ENCODE measurements around the gene SSUH2. TPM values are rescaled to one million over a fixed set of nuclear protein-coding genes. Genes with fewer than 3 reads are reported as not detected.
A peak's percentile ranks its signal among the peaks of the same experiment; 100 is the strongest.

SSUH2 gene
- total RNA-seq, 1 donor from 2014 or later, result 0.57 TPM

DNA sequence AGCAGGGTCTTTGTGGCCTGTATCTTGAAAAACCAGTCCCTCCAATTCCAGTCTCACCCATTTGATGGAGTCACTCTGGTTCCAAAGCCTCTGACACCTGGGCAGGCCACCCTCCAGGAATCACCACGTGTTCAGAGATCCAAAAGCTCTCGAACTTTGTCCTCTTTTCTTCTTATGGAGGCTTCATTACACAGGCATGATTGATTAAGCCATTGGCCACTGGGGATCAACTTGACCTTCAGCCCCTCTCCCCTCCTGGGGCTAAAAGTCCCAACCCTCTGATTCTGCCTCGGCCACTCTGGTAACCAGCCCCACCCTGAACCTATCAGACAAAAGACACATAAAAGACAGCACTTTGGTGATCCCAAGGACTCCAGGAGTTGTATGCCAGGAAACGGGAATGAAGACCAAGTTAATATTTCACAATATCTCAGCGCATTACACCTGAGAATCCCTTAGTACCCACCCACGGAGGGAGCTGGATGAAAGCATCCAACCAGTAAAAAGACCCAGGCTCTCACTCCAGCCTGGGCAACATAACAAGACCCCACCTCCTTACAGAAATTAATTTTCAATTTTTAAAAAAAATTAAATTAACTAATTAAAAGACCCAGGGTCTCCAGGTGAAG is 23.0 kb upstream of the SSUH2 start:
- DNase-seq (ENCODE audit: low spot score, unreplicated experiment), result no peak
- H3K9me3 Mint-ChIP-seq (ENCODE audit: low read depth), result no peaks in the 10 kb centered on the region
- H3K36me3 Mint-ChIP-seq (ENCODE audit: insufficient read depth), result no peaks in the 10 kb centered on the region
- no peak overlapping the region for H3K4me3 Mint-ChIP-seq (ENCODE audit: low read depth)
- H3K4me1 Mint-ChIP-seq (ENCODE audit: low read depth), result peaks cover 17% of the 10 kb centered on the region
- no peak overlapping the region for H3K27ac Mint-ChIP-seq
- no peak for TF ChIP-seq CTCF (IDR thresholded peaks at IDR 0.05; ENCODE audit: unreplicated experiment)
- H3K27me3 Mint-ChIP-seq, result peaks cover 39% of the 10 kb centered on the region

GRCh38 chr3:8665407-8665896 is 20.9 kb upstream of the SSUH2 start:
- no peak for DNase-seq (ENCODE audit: low spot score, unreplicated experiment)
- H3K4me3 Mint-ChIP-seq (ENCODE audit: low read depth), result no peak overlapping the region
- TF ChIP-seq CTCF (IDR thresholded peaks at IDR 0.05; ENCODE audit: unreplicated experiment), result no peak
- H3K27me3 Mint-ChIP-seq, result peaks cover 49% of the 10 kb centered on the region
- H3K4me1 Mint-ChIP-seq (ENCODE audit: low read depth), result peaks cover 34% of the 10 kb centered on the region
- H3K36me3 Mint-ChIP-seq (ENCODE audit: insufficient read depth), result no peaks in the 10 kb centered on the region
- no peaks in the 10 kb centered on the region for H3K9me3 Mint-ChIP-seq (ENCODE audit: low read depth)
- no peak overlapping the region for H3K27ac Mint-ChIP-seq

DNA sequence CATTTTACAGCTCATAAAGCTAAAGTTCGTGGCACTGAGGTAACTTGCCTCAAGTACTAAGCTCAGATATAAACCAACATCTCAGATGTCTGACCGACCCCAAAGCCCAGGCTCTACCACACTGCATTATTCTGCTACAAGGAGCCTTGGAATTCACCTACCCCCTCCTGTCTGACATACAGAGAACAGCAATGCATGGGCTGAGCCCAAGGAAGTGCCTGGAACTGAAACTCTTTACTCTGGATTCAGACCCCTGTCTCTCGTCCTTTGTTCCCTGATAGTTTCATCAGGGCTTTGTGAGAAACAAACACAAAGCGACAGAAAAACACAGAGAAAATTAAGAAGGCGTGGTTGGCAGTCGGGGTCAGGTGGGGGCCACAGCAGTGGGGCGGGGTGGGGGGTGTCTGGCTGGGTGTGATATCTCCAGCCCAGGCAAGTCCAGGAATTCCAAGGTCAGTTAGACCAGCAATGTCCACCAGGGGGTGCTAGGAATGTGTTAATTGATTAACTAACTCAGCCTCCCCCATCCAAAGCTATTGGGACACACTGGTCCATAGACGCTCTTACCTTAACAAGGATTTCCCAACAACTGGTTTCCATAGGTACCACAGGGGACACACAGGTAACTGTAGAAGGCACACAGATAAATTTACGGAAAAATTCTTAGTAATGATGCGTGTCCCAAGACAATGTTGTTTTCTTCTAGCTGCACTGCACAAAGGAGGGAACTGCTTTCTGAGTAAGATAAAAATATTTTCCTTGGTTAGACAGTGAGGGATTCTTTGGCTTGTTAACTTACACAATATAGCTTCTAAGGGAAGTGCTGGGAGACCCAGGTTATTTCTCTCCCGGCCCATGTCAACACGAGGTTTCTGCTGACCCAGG is 18.8 kb upstream of the SSUH2 start:
- peak; percentile 70 for DNase-seq (ENCODE audit: low spot score, unreplicated experiment)
- no peak overlapping the region for H3K4me3 Mint-ChIP-seq (ENCODE audit: low read depth)
- H3K36me3 Mint-ChIP-seq (ENCODE audit: insufficient read depth), result no peaks in the 10 kb centered on the region
- peak; percentile 81 for TF ChIP-seq CTCF (IDR thresholded peaks at IDR 0.05; ENCODE audit: unreplicated experiment)
- H3K9me3 Mint-ChIP-seq (ENCODE audit: low read depth), result no peaks in the 10 kb centered on the region
- peaks cover 54% of the 10 kb centered on the region for H3K4me1 Mint-ChIP-seq (ENCODE audit: low read depth)
- H3K27me3 Mint-ChIP-seq, result peaks cover 50% of the 10 kb centered on the region
- H3K27ac Mint-ChIP-seq, result peak overlapping the region; percentile 42

- H3K27ac Mint-ChIP-seq, result peak overlapping the region; percentile 54
- TF ChIP-seq CTCF (IDR thresholded peaks at IDR 0.05; ENCODE audit: unreplicated experiment), result no peak
- H3K36me3 Mint-ChIP-seq (ENCODE audit: insufficient read depth), result no peaks in the 10 kb centered on the region
- DNase-seq (ENCODE audit: low spot score, unreplicated experiment), result no peak
- H3K9me3 Mint-ChIP-seq (ENCODE audit: low read depth), result no peaks in the 10 kb centered on the region
- H3K27me3 Mint-ChIP-seq, result peaks cover 47% of the 10 kb centered on the region
- H3K4me1 Mint-ChIP-seq (ENCODE audit: low read depth), result peaks cover 55% of the 10 kb centered on the region
- no peak overlapping the region for H3K4me3 Mint-ChIP-seq (ENCODE audit: low read depth)
Observed at GRCh38 chr3:8662594-8662993, 18.0 kb upstream of the SSUH2 start.

Measured in progenitor cell of endocrine pancreas (in vitro differentiated cells).